Heart right ventricle (tissue), 16 donors: ENCODE measurements around the gene RXRA. TPM values are rescaled to one million over a fixed set of nuclear protein-coding genes. Genes with fewer than 3 reads are reported as not detected.

ENCODE experiments used
- ATAC-seq, 8 donors: fragments of 200-7000 bp; cut with Tn5 transposase; one replicate each; pipeline ENCODE4 v1.9.1; 2020; ENCODE audit warnings: mild to moderate bottlenecking in 8 of 8, moderate library complexity in 8 of 8, moderate number of reproducible peaks in 1 of 8
- DNase-seq, 2 donors: peaks; one replicate each; pipeline ENCODE4 v3.0.0-alpha.2; 2020
- H3K27ac ChIP-seq, 10 donors: fragments of 200-600 bp; sonication (generic) in 2 of 10; one replicate each; pipeline versions ENCODE4 v1.5.0 to v1.8.0; 2020 to 2022; ENCODE audit warnings: mild to moderate bottlenecking in 3 of 10
- H3K27me3 ChIP-seq, 7 donors: fragments of 200-600 bp; one replicate each; pipeline ENCODE4 v1.8.0; 2021 to 2022; ENCODE audit warnings: mild to moderate bottlenecking in 2 of 7
- H3K36me3 ChIP-seq, 9 donors: fragments of 200-600 bp; sonication (generic) in 1 of 9; one replicate each; pipeline versions ENCODE4 v1.5.0 to v1.8.0; 2020 to 2022; ENCODE audit warnings: mild to moderate bottlenecking in 2 of 9
- H3K4me1 ChIP-seq, 9 donors: fragments of 200-600 bp; sonication (generic) in 1 of 9; one replicate each; pipeline versions ENCODE4 v1.5.0 to v1.8.0; 2020 to 2022; ENCODE audit warnings: mild to moderate bottlenecking in 4 of 9
- H3K4me3 ChIP-seq, 10 donors: fragments of 200-600 bp; sonication (generic) in 2 of 10; one replicate each; pipeline versions ENCODE4 v1.5.0 to v1.8.0; 2020 to 2022; ENCODE audit warnings: mild to moderate bottlenecking in 7 of 10, moderate library complexity in 2 of 10
- H3K9me3 ChIP-seq, 11 donors: fragments of 200-600 bp in 10 of 11; sonication (generic) in 2 of 11; one replicate each; pipeline versions ENCODE4 v1.5.0 to v1.8.0; 2013 to 2022; ENCODE audit warnings: mild to moderate bottlenecking in 2 of 11, control low read depth in 1 of 11, moderate library complexity in 1 of 11
- CTCF ChIP-seq, 9 donors: fragments of 200-600 bp; sonication (generic) in 2 of 9; IDR thresholded peaks; one replicate each; pipeline versions ENCODE4 v1.5.0 to v1.8.0; 2021 to 2022; ENCODE audit warnings: antibody characterized with exemption in 9 of 9, mild to moderate bottlenecking in 5 of 9, moderate library complexity in 1 of 9
- WGBS, 2 donors: extraction: QIAGEN DNeasy Blood & Tissue Kit; methylation state at CpG; one replicate each; pipeline ENCODE4 v1.1.7; 2013; ENCODE audit warnings: inconsistent platforms in 1 of 2; 5-methylcytosine and 5-hydroxymethylcytosine counted together
- intact Hi-C, 10 donors: fragments of 100-400 bp; cut with DNase I; formaldehyde crosslinking; loops; one replicate each; pipeline versions ENCODE4 v1.11.1 to v1.14.2; 2022
- polyA plus RNA-seq, 2 donors: library from polyadenylated mRNA; stranded (reverse); fragments of 200-250 nt; gene quantifications; one replicate each; pipeline ENCODE4 v1.2.3, GENCODE V29; 2013
- total RNA-seq, 10 donors: library from RNA; stranded (reverse); fragmentation: NEBNext Ultra II Directional in 3 of 10; extraction: Animal tissue kit (Norgen Biotek cat#: 25700) in 3 of 10; gene quantifications; one replicate each; pipeline versions ENCODE4 v1.2.1 to v1.2.4, GENCODE V29; 2021 to 2023
- donor health status: Arrhythmogenic right ventricular cardiomyopathy.
- donor health status: ischemic (EF 13 %, LVEDD 7.1; RV severe dilation, severe dysfunction).
- donor health status: healthy with polysubstance abuse.
- donor health status: DM: no; HTN: yes; CAD: no.
- donor health status: DM: no; HTN: no; CAD: no.
- donor health status: ischemic (EF 25% LVEDD 6.9; RV normal size, moderate dysfunction).
- donor health status: ischemic (EF 25% LVEDD 5.7; RV mildly dilated, moderate dysfunction).
- donor health status: healthy.
- donor health status: DM: yes; HTN: yes; CAD: no.
- donor health status: Ischemic cardiomyopathy.
- donor health status: ischemic (EF 35%, LVEDD 5.7; RV mildly dilated, moderate dysfunction).
- donor health status: nonischemic (EF 11% LVEDD 7.7; RV severe dilation, severe dysfunction).
- donor health status: DM: yes; HTN: yes; CAD: no.
- donor health status: PGD.
- donor health status: ischemic (EF 29% LVEDD 5.4; RV normal size, mild dysfunction).
- donor health status: nonischemic (EF 23%, LVEDD 6.1; RV moderate dilation, normal function).

Gene RXRA
- total and polyA plus RNA-seq, 12 donors = 22.6 to 92.3 (median 42.0) TPM

GRCh38 chr9:134469041-134469875 is 143.0 kb downstream of the RXRA start:
- peak overlapping the region in 8 of 10 donors; percentile 0 to 69 (median 34) for H3K27ac ChIP-seq
- no peak overlapping the region for H3K4me3 ChIP-seq
- TF ChIP-seq CTCF (IDR thresholded peaks at IDR 0.05) = no peak
- H3K9me3 ChIP-seq = no peaks in the 10 kb centered on the region
- ATAC-seq (peak; percentile 45 to 87 (median 68)), DNase-seq (peak; percentile 51 to 70)
- 42 to 47% methylated on average over 22 of the region's 22 CpGs for WGBS, 2 donors
- H3K36me3 ChIP-seq = no peaks in the 10 kb centered on the region
- peaks cover 1 to 29% (median 18%) of the 10 kb centered on the region in 9 donors for H3K4me1 ChIP-seq
- H3K27me3 ChIP-seq = no peaks in the 10 kb centered on the region
- intact Hi-C loops = no loop called here

GRCh38 chr9:134472256-134472655 is 146.0 kb downstream of the RXRA start:
- Histone ChIP-seq H3K4me3 (no peak overlapping the region), H3K4me1 (peaks cover 14 to 53% (median 32%) of the 10 kb centered on the region in 9 donors), H3K27ac (no peak overlapping the region), H3K9me3 (no peaks in the 10 kb centered on the region), H3K36me3 (no peaks in the 10 kb centered on the region), H3K27me3 (no peaks in the 10 kb centered on the region)
- TF ChIP-seq CTCF (IDR thresholded peaks at IDR 0.05) = no peak
- 91 to 93% methylated on average over 6 of the region's 6 CpGs for WGBS, 2 donors
- ATAC-seq (no peak), DNase-seq (no peak)
- intact Hi-C loops = loop anchor here in 1 of 10 donors (5.0 kb wide), 1 partner anchor 175 kb away; no protein-coding TSS in a partner anchor

GRCh38 chr9:134473141-134474054 is 147.1 kb downstream of the RXRA start:
- DNase-seq (peak in 1 of 2 donors; percentile 64), ATAC-seq (peak in 3 of 8 donors; percentile 24 to 28 (median 27))
- H3K27ac ChIP-seq = peak overlapping the region in 9 of 10 donors; percentile 58 to 79 (median 69)
- H3K36me3 ChIP-seq = no peaks in the 10 kb centered on the region
- H3K4me3 ChIP-seq = no peak overlapping the region
- H3K27me3 ChIP-seq = no peaks in the 10 kb centered on the region
- H3K4me1 ChIP-seq = peaks cover 14 to 55% (median 32%) of the 10 kb centered on the region in 9 donors
- intact Hi-C loops = loop anchor here in 1 of 10 donors (5.0 kb wide), 1 partner anchor 174 kb away; no protein-coding TSS in a partner anchor
- 70 to 72% methylated on average over 26 of the region's 26 CpGs for WGBS, 2 donors
- no peak for TF ChIP-seq CTCF (IDR thresholded peaks at IDR 0.05)
- no peaks in the 10 kb centered on the region for H3K9me3 ChIP-seq

- H3K36me3 ChIP-seq = no peaks in the 10 kb centered on the region
- H3K27me3 ChIP-seq = no peaks in the 10 kb centered on the region
- no peaks in the 10 kb centered on the region for H3K9me3 ChIP-seq
- ATAC-seq (peak; percentile 50 to 78 (median 68)), DNase-seq (peak in 1 of 2 donors; percentile 68)
- TF ChIP-seq CTCF (IDR thresholded peaks at IDR 0.05) = no peak
- intact Hi-C loops = loop anchor here in 1 of 10 donors (5.0 kb wide), 1 partner anchor 173 kb away; no protein-coding TSS in a partner anchor
- H3K4me3 ChIP-seq = no peak overlapping the region
- peak overlapping the region in 9 of 10 donors; percentile 58 to 79 (median 69) for H3K27ac ChIP-seq
- 42 to 49% methylated on average over 7 of the region's 7 CpGs for WGBS, 2 donors
- H3K4me1 ChIP-seq = peaks cover 14 to 49% (median 28%) of the 10 kb centered on the region in 9 donors
Measured at GRCh38 chr9:134474055-134474370, 147.8 kb downstream of the RXRA start.
